HG03432 (cell line): ENCODE data around the gene TPGS1.

Experiments used
- ATAC-seq: cut with Tn5 transposase; IDR thresholded peaks from one replicate; pipeline ENCODE4 v1.9.1; 2021; ENCODE audit warnings: mild to moderate bottlenecking, moderate library complexity; ENCODE audit not compliant: unreplicated experiment

Gene TPGS1

GRCh38 chr19:507286-508203 lies at the start of gene TPGS1:
TPGS1 (plus strand) TSS chr19:507497; CDS start chr19:507507, 10 bp downstream.
- ATAC-seq: peak; percentile 73

DNA sequence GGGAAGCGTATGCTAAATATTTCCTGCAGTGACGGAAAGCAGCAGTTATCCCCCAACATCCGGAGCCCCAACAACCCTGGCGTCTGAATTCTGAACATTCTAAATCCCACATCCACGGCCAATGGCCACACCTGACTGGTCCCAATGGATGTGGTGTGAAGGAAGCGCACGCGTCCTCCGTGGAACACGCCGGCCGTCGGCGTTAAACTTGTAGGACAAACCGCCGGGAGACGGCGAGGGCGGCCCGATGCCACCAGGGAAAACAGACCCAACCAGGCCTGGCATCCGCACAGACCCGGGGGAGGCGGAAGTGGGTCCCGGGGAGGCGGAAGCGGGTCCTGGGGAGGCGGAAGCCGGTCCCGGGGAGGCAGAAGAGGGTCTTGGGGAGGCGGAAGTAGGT lies 49.7 kb upstream of the TPGS1 start:
- ATAC-seq: no peak

DNA sequence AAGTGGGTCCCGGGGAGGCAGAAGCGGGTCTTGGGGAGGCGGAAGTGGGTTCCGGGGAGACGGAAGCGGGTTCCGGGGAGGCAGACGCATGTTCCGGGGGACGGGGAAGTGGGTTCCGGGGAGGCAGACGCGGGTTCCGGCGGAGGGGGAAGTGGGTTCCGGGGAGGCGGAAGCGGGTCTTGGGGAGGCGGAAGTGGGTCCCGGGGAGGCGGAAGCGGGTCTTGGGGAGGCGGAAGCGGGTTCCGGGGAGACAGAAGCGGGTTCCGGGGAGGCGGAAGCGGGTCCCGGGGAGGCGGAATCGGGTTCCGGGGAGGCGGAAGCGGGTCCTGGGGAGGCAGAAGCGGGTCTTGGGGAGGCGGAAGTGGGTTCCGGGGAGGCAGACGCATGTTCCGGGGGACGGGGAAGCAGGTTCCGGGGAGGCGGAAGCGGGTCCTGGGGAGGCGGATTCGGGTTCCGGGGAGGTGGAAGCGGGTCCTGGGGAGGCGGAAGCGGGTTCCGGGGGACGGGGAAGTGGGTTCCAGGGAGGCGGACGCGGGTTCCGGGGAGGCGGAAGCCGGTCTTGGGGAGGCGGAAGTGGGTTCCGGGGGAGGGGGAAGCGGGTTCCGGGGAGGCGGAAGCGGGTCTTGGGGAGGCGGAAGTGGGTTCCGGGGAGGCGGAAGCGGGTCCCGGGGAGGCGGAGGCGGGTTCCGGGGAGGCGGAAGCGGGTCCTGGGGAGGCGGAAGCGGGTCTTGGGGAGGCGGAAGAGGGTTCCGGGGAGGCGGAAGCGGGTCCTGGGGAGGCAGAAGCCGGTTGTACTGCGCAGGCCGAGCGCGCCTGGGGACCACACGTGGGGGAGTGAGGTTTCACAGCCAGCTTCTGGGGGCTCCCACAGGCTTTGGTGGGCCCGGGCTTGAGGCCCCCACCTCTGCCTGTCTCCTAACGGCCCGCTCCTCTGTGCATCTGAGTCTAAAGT lies 48.9 kb upstream of the TPGS1 start:
- ATAC-seq: no peak

DNA sequence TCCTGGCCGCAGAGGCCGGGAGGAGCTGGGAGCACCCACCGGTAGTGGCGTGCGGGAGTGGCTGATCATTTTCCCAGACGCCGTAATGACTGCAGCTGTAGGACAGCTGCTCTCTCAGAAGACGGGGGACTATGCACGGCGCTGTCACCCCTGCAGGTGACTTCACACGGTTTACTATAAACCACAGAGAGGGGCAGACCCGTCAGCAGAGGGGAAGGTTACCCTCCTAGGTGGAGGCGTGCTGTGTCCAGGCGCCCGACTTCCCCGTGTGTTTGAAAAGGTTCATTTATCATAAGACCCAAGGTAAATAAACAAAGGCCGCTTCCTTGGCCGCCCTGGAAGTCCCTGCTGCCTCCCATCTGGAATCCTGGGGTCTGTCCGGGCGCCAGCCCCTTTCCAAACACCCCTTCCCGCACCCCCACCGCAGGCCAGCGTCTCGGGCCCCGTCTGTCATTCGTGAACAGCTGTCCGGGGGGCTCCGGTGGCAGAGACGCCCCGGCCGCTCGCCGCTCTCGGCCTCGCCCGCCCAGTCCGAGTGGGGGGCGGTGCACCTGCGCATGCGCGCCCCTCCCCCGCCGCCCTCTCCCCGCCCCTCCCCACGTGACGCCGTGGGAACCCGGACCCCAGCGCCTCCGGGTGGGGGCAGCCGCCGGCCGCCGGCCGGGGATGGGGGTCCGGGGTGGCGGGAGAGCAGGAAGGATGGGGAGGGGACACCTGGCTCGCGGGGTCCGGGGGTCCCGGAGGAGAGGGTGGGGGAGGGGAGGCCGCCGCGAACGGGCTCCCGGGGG lies 47.4 kb upstream of the TPGS1 start:
- ATAC-seq: no peak

DNA sequence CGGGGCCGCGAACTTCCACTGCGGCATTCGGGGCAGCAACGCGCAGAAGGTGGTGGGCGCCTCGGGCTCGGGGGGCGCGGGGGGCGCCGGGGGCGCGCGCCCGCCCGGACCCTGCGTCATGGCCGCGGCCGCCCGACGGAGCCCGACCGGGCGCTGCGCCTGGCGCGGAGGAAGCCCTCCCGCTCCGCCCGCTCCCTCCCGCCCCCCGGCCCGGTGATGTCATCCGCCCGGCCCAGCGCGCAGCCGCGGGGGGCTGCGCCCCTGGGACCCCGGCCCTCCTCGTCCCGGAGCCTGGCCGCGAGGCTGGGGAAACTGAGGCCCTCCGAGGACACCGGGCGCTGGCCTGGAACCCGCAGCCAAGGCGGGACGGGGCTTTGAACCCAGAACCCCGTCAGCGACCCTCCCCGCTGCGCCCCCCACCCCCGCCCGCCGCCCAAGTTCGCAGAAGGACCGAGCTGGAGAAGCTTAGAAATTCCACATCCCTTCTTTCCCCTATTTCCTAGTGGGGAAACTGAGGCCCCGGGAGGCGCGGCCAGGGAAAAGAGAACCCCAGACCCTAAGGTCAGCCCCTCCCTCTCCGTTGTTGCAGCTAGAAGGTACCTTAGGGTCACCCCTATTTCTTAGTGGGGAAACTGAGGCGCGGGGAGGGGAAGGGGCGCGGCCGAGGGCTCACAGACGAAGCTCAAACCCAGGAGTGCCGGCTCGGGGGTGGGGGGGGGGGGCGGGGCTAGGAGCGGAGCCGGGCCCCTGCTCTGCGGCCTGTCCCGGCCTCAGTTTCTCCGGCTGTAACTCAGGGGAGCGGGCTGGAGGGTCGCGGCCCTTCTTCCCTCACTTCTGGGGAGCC lies 46.2 kb upstream of the TPGS1 start, which contains the start of gene SHC2:
SHC2 (minus strand) TSS at position 157 of the 844 bp plus-strand sequence; CDS start at position 120, 37 bp downstream.
- ATAC-seq: no peak

DNA sequence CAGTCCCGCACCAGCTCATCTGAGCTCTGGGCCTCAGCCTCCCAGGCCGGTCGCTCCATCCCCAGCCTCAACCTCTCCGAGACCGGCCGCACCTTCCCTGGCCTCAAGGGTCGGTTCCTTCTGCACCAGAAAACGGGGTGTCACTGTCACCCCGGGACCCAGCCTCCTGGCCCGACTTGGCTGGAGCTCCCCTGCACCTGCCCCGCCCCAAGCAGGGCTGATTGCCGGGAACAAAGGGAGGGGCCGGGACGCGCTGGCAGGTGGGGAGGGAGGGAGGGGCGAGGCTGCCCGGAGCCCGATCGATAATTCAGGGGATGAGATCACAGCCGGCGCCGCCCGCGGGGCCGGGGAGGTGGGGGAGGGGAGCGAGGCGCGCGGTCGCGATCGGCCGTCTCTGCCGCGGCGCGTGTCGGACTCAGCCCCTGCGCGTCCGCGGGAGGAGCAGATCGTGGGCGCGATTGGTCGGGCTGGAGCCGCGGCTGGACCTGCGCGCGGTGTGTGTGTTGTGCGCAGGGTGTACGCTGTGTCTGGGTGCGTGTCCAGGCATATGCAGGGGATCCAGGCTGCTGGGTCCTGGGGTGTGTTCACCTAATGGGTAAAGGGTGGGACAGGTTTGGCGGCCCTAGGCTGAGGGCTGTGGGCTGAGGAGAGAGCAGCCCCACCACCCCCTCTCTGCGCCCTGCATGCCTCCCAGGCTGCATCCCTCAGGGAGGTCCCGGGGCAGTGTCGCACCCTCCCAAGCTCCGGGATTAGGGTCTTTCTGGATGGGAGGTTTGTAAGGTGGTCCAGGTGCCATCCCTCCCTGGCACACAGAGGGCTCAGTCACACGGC lies 45.4 kb upstream of the TPGS1 start:
- no peak for ATAC-seq

GRCh38 chr19:463483-464207 lies 43.7 kb upstream of the TPGS1 start:
- ATAC-seq: no peak

DNA sequence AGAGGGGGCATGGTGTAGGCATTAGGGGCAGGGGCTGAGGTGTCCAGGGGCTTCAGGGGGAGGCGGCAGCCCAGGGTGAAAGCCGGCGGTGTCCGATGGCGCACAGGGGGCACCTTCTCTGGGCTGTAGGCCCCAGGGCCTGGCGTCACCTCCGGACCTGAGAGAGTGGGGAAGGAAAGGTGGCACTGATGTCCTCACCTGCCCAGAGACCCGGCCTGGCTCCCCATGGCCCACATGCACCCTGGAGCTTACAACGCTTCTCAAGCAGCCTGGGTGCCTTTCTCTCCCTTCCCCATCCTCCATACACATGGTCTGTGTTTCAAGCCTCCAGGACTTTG lies 43.1 kb upstream of the TPGS1 start:
- ATAC-seq: no peak

- ATAC-seq: no peak
Measured at GRCh38 chr19:465056-465816, 42.1 kb upstream of the TPGS1 start.

GRCh38 chr19:467554-467953 lies 39.7 kb upstream of the TPGS1 start:
- ATAC-seq: no peak

DNA sequence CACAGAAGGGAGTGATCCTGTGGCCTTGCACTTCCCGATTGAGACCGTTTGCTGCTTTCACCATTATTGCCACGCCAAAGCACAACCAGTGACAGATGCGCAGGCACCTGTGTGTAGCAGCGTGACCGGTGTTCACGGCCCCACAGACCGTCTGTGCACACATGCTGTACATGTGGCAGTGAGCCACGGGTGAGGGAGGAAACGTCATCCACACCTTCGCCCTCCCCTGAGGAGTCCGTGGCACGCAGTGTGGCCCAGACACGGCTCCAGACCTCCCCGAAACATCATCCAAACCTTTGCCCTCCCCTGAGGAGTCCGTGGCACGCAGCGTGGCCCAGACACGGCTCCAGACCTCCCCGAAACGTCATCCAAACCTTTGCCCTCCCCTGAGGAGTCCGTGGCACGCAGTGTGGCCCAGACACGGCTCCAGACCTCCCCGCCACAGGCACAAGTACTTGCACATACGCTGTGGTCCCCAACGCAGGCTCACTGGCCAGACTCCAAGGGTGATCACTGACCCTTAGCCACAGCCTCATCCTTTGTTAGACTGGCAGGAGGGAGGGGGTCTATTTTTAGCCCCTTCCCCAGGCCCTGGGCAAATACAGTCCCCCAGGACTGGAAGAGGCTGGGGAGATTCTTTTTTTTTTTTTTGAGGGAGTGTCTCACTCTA lies 38.6 kb upstream of the TPGS1 start:
- no peak for ATAC-seq

- ATAC-seq: no peak
Measured at GRCh38 chr19:469833-470232, 37.5 kb upstream of the TPGS1 start.

- no peak for ATAC-seq
Measured at GRCh38 chr19:470701-471100, 36.6 kb upstream of the TPGS1 start.

DNA sequence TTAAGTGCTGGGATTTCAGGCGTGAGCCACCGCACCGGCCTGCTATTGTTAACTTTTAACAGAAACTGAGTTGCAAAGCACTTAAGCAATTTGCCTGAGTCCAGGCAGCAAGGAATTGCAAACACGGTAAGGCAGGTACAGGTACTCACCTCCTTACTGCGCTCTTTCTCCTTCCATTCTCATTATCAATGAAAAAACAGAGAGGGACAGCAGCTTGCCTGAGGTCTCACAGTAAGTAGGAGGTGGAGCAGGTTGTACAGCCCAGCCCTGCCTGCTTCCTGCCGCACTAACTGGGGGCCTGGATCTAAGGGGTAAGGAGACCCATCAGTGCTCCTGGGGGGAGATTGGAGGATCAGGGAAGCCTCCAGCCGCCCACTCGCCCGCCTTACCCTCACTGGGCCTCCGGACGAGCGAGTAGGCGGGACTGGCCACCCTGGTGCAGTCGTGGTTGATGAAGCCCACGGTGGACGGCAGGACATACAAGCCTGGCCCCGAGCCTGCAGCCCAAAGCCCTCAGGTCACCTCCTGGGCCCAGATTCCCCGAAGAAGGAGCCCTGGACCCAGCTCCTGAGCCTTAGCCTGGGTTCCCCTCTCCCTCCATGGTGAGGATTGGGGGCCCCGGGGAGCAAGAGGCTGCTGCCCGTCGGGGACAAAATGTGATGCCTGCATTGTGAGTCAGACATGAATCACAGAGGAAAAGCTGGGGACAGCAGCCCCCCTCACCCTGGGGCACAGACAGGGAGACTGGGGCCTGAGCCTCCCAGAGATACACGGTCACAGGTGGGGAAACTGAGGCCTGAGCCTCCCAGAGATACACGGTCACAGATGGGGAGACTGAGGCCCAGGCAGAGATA lies 35.1 kb upstream of the TPGS1 start:
- no peak for ATAC-seq

DNA sequence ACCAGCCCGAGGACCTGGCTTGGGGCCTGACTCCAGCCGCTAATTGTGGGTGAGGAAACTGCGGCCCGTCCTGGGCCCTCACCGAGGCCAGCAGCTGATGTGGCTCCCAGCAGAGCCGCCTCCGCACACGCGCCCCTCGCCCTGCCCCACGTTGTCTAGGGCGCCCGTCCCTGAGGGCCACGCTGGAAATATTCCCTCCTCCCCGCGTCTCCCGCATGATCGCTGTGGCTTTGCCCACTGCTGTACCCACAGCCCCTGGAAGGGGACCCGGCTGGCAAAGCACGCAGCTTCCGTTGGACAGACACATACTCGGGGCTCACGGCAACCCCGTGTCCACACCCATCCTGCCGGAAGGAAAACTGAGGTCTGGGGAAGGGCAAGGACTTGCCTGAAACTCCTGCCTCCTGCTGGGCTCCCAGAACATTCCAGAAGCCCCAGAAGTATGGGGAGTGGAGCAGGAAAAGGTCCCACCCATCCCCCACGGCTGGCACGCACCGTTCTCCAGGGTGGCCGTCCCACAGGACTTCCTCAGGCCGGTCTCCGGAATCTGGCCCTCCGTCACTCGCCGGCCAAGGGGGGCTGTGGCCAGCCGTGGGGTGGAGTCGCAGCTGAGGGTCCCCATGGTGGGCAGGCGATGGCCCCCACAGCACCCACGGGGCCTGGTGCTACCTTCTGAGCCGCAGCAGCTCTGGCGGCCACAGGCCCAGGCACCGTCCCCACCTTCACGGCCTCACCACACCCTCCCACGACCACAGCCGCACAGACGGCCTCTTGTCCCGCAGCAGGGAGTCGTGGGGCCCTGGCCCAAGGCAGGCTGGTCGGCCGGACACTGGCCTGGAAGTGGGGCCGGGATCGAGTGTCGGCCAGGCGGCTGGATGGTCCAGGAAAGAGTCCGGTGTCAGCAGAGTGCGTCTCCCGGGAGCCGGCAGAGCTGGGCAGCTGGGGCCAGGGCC lies 32.9 kb upstream of the TPGS1 start:
- ATAC-seq: no peak
